ENCODE measurements around the gene SMU1.

Gene SMU1

DNA sequence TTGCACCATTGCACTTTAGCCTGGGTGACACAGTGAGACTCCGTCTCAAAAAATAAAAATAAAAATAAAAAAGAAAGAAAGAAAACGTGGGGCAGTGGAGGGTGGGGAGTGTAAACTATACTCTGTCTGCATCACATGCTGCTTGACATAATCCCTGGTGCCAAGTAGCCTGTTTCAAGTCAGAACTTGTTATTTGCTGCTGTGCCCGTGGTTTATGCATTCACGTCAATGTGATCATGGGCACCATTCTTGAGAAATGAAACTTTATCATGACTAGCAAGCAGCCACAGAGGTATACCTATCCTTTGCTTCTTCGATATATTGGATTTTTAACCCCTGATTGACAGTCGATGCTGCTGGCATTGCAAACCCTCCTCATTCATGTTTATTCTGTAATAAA is 4.1 kb upstream of the SMU1 start:
- no peak for DNase-seq (ENCODE audit: low read depth)
- TF ChIP-seq, protein P1, sequence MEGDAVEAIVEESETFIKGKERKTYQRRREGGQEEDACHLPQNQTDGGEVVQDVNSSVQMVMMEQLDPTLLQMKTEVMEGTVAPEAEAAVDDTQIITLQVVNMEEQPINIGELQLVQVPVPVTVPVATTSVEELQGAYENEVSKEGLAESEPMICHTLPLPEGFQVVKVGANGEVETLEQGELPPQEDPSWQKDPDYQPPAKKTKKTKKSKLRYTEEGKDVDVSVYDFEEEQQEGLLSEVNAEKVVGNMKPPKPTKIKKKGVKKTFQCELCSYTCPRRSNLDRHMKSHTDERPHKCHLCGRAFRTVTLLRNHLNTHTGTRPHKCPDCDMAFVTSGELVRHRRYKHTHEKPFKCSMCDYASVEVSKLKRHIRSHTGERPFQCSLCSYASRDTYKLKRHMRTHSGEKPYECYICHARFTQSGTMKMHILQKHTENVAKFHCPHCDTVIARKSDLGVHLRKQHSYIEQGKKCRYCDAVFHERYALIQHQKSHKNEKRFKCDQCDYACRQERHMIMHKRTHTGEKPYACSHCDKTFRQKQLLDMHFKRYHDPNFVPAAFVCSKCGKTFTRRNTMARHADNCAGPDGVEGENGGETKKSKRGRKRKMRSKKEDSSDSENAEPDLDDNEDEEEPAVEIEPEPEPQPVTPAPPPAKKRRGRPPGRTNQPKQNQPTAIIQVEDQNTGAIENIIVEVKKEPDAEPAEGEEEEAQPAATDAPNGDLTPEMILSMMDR (conservative IDR thresholded peaks at IDR 0.05; ENCODE audit: low read depth, low read length), result no peak
- no peak overlapping the region for H3K4me3 ChIP-seq (ENCODE audit: low read length)

GRCh38 chr9:33068991-33069390 is 7.5 kb downstream of the SMU1 start:
- no peak for DNase-seq (ENCODE audit: low read depth)
- TF ChIP-seq, protein P1 (conservative IDR thresholded peaks at IDR 0.05; ENCODE audit: low read depth, low read length), result no peak
- H3K4me3 ChIP-seq (ENCODE audit: low read length), result no peak overlapping the region

DNA sequence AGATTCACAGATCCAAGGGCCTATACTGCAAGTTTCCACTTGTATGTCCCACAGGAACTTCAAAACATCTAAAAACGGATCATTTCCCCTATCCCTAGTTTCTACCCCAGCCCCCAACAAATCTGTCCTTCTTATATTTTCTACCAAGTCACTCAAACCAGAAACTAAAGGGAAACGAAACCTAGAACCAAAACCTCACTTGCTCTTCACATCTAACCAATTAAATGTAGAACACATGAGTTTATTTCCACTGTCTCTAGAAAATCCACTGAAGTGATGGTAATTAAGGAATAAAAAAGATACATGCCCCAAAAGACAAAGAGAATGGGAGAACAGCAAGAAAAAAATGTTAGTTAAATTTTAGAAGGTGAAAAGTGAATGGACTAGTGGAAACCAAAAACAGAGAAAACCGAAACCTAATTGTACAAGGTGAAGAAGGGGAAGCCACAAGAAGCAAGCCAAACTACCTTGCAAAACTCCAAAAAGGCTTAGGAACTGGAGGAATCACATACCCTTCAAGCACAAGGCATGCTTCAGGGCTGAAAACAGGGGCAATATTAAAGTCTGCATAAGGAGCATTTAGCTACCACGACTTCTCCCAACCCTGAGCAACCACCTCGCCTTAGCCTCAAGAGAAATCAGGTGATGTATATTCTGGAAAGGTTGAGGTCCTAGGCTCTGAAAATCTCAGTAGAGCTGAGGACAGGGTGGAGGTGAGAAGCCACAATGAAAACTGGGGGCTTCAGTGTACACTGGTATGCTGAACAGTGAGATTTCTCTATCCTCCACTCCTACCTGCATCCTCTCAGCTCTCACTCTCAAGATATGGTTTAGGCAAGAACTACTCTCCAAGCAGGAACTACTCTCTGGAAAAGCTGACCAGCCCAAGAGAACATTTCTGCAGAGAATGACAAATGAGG is 11.1 kb downstream of the SMU1 start:
- no peak for DNase-seq (ENCODE audit: low read depth)
- TF ChIP-seq, protein P1 (conservative IDR thresholded peaks at IDR 0.05; ENCODE audit: low read depth, low read length), result no peak
- no peak overlapping the region for H3K4me3 ChIP-seq (ENCODE audit: low read length)

DNA sequence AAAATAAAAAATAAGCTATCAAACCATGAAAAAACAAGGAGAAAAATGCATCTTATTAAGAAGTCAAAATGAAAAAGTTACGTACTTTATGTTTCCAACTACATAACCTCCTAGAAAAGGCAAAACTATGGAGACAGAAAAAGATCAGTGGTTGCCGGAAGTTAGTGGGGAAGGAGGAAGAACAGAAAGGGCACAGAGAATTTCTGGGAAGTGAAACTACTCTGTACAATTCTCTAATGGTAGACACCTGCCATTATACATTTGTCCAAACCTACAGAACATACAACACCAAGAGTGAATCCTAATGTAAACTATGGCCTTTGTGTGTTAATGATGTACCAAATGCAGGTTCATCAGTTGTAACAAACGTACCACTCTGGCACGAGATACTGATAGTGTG is 25.3 kb downstream of the SMU1 start:
- TF ChIP-seq, protein P1 (conservative IDR thresholded peaks at IDR 0.05; ENCODE audit: low read depth, low read length), result no peak
- no peak overlapping the region for H3K4me3 ChIP-seq (ENCODE audit: low read length)
- no peak for DNase-seq (ENCODE audit: low read depth)

DNA sequence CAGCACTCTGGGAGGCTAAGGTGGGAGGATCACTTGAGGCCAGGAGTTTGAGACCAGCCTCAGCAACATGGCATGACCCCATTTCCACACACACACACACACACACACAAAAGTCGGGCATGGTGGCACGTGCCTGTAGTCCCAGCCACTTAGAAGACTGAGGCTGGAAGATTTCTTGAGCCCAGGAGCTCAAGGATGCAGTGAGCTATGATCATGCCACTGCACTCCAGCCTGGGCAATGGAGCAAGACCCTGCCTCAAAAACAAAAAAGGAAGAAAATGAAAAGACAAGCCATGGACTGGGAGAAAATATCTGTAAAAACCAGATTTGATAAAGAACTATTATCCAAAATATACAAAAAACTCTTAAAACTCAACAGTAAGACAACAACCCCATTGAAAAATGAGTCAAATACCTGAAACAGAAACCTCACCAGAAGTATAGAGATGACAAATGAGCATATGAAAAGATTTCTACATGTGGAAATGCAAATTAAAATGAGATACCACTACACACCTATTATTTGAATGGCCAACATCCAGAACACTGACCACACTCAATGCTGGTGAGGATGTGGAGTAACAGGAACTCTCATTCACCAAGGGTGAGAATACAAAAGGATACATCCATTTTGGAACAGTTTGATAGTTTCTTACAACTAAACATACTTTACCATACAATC is 26.7 kb downstream of the SMU1 start:
- H3K4me3 ChIP-seq (ENCODE audit: low read length), result no peak overlapping the region
- TF ChIP-seq, protein P1 (conservative IDR thresholded peaks at IDR 0.05; ENCODE audit: low read depth, low read length), result no peak
- no peak for DNase-seq (ENCODE audit: low read depth)

DNA sequence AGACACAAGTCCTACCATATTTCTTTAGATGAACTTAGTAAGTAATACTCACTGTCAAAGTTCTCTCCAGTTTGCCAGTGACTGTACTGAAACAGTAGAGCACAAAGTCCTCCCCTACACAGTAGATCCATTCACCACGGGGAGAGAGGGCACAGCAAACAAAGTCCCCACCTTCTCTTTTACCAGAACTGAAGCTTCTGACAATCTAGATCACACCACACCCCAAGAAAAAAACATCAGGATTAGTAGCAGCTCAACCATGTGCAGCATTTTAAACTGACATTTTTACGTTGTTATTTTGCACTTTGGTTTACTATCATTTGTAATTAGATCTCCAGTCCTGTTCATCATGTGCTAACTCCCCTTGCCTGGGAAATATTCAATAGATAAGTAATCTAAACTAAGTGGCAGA is 28.4 kb downstream of the SMU1 start:
- no peak for DNase-seq (ENCODE audit: low read depth)
- no peak overlapping the region for H3K4me3 ChIP-seq (ENCODE audit: low read length)
- TF ChIP-seq, protein P1 (conservative IDR thresholded peaks at IDR 0.05; ENCODE audit: low read depth, low read length), result no peak
